SKM-1 treated with dmso at 0.1 percent for 144 hours (cell line): ENCODE measurements around the gene ANKDD1B.
A peak's percentile ranks its signal among the peaks of the same experiment; 100 is the strongest.
"Not testable (repeated sequence)": the region's sequence is repeated elsewhere in the genome, so short reads cannot be mapped to it uniquely, and the experiment has no call there.

Experiments
- DNase-seq: peaks from one replicate; lab custom pipeline; 2025; ENCODE audit not compliant: unreplicated experiment; lab: John Stamatoyannopoulos, UW

ANKDD1B gene

GRCh38 chr5:75611311-75612225 is at the start of gene ANKDD1B:
Gene ANKDD1B (plus strand): TSS chr5:75611453. CDS start chr5:75611635, 182 bp downstream.
- DNase-seq = no peak

DNA sequence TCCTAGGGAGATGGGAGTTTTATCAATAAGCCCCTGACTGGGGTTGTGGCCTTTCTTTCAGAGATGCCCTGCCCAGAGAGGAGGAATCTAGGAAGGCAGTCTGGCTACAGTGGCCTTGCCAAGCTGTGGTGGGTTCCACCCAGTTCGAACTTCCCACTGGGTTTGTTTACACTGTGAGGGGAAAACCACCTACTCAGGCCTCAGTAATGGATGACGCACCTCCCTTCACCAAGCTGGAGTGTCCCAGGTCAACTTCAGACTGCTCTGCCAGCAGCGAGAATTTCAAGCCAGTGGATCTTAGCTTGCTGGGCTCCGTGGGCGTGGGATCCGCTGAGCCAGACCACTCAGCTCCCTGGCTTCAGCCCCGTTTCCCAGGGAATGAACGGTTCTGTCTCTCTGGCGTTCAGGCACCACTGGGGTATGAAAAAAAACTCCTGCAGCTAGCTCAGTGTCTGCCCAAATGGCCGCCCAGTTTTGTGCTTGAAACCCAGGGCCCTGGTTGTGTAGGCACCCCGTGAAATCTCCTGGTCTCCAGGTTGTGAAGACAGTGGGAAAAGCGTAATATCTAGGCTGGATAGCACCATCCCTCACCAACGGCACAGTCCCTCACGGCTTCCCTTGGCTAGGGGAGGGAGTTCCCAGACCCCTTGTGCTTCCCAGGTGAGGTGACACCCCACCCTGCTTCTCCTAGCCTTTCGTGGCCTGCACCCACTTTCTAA is 45.1 kb upstream of the ANKDD1B start:
- DNase-seq = not testable (repeated sequence)

DNA sequence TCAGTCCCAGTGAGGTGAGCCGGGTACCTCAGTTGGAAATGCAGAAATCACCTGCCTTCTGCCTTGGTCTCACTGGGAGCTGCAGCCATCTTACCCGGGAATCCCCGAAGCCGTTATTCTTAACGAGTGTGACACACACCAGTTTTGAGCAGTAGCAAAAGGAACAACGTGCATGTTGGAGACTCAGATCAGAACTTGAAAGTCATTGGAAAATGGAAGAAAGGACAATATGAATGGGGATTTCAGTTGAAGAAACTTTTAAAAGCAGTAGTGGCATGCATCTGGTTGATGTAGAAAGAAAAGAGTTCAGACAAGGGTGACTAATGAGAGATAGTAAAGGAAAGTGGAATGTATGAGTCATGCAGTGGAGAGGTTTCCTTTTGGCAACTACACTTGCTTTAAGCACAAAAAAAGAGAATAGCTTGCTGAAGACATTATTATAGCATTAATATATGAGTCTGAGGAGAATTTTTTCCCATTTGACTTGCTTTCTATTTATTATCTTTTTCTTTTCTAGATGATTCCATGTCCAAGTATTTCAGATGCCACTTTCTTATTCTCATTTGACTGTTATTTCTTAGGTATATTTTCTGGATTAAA is 44.4 kb upstream of the ANKDD1B start:
- peak; percentile 60 for DNase-seq

DNA sequence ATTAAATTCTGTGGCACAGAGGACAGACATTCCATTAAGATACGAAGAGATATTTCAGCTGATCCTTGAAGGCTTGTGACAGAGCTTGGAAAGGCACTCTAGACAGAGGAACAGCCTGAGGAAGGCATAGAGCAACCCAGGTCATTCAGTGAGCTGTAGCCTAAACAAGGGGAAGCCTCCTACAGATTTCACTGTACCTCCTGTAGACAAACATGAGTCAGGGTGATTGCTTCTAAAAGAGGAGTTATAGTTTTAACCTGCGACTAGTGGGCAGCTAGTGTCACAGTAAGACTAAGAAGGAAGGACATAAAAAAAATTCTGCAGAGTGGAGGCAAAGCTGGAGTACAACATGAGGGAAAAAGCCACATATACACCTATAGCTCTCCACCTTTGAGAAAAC is 43.5 kb upstream of the ANKDD1B start:
- DNase-seq = no peak

DNA sequence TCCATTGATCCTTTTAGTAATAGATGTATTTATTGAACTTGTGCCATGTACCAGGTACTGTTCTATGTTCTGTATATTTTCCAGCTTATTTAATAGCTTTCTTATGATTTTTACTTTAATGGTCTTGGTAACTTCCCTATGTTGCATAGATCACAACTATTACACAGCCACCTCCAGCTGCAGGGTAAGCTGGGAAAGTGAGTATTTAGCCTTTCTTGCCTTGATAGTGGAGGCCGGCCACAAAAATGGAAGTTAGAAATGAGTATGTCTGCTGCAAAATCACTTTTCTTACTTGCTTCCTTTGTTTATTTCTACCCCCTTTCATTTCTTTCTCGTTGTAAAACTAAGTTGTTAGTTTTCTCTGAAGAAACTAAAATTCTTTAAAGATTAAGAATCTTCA is 43.1 kb upstream of the ANKDD1B start:
- DNase-seq = no peak

GRCh38 chr5:75571547-75571946 is 39.7 kb upstream of the ANKDD1B start:
- DNase-seq = no peak

- DNase-seq = no peak
These were observed 36.5 kb upstream of the ANKDD1B start for GRCh38 chr5:75574791-75575190.

DNA sequence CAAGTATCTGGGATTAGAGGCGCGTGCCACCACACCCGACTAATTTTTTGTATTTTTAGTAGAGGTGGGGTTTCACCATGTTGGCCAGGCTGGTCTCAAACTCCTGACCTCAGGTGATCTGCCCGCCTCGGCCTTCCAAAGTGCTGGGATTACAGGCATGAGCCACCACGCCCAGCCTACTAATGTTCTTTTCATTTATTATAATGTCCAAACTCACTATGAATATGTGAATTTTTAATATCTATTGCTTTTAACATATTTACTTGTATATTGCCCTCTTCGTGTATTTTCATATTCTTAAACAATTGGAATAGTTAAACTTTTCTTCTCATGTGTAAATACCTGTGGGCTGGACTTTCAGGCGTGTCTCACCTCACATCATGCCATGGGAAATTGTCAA is 33.0 kb upstream of the ANKDD1B start:
- DNase-seq = not testable (repeated sequence)

- no peak for DNase-seq
These were observed 26.6 kb upstream of the ANKDD1B start for GRCh38 chr5:75584641-75585040.

GRCh38 chr5:75588666-75589065 is 22.6 kb upstream of the ANKDD1B start:
- DNase-seq = no peak

DNA sequence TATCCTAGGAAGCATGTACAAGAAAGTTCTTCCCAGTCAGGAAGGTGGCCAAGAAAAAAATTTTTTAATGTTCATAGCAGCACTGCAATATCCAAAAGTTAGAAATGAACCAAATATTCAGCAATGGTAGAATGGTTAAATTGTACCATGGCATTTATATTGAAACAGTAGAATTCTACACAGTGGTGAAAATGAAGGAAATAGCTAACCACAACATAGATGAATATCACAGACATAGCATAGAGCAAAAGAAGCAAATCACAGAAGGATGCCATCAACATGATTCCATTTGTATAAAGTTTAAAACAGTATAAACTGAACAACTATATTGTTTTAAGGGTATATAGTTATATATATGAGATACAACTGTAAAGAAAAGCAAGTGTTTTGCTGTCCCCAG is 10.7 kb upstream of the ANKDD1B start:
- no peak for DNase-seq

DNA sequence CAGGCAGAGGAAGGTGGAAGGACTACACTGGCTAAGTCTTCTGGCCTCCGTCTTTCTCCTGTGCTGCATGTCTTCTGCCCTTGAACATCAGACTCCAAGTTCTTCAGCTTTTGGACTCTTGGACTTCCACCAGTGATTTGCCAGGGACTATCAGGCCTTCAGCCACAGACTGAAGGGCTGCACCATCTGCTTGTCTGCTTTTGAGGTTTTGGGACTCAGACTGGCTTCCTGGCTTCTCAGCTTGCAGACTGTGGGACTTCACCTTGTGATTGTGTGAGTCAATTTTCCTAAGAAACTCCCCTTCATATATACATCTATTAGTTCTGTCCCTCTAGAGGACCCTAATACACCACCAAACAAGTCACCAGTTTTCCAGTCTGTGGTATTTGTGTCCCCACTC is 9.7 kb upstream of the ANKDD1B start:
- DNase-seq = no peak

DNA sequence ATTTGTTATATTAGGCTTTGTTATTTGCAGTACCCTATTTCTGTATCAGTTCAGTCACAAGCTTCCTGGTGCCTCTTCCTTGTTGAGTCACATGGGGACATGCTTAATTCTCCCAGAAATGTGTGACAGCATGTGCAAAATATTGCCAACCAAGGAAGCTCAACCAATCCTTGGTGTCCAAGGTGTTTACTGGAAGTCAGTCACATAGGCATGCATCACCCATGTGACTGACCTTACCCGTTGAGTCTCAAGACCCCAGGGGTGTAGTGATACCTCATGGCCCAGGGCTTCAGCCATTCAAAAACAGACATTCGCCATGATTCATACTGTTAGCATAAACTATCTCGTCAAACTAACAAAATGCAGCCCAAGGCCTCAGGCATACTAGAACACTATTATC is 9.3 kb upstream of the ANKDD1B start:
- DNase-seq = no peak

GRCh38 chr5:75603371-75603770 is 7.9 kb upstream of the ANKDD1B start:
- no peak for DNase-seq

GRCh38 chr5:75603821-75604220 is 7.4 kb upstream of the ANKDD1B start:
- DNase-seq = no peak

- peak; percentile 61 for DNase-seq
These were observed 3.9 kb upstream of the ANKDD1B start for GRCh38 chr5:75607341-75607740.

GRCh38 chr5:75608870-75609269 is 2.4 kb upstream of the ANKDD1B start:
- no peak for DNase-seq

DNA sequence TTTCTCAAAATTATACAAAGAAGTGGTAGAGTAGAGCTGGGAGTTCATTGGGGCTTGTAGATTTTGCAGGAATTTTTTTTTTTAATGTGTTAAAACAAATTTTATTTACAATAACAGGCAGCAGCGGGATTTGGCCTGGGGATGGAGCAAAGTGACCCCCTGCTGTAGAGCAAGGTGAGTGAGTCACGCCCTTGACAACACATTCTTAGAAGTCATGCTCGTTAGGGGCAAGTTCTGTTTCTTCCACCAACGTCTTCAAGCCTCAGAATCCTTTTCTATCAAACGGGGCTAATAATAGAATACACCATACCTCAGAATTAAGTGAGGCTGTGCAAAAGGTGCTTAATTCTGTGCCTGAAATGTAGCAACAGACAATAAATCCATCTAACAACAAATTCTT is 1.1 kb upstream of the ANKDD1B start:
- DNase-seq = no peak

GRCh38 chr5:75610859-75611310 is 368 bp upstream of the ANKDD1B start:
- not testable (repeated sequence) for DNase-seq

- no peak for DNase-seq
These were observed 945 bp downstream of the ANKDD1B start for GRCh38 chr5:75612226-75612569.

GRCh38 chr5:75612901-75613300 is 1.6 kb downstream of the ANKDD1B start:
- DNase-seq = no peak

GRCh38 chr5:75614176-75614575 is 2.9 kb downstream of the ANKDD1B start:
- no peak for DNase-seq
